GM19328 (cell line): ENCODE measurements around the gene SKI.
"Not testable (repeated sequence)": the region's sequence is repeated elsewhere in the genome, so short reads cannot be mapped to it uniquely, and the experiment has no call there.

Experiments
- ATAC-seq: cut with Tn5 transposase; IDR thresholded peaks from one replicate; pipeline ENCODE4 v1.9.1; 2021; ENCODE audit warnings: mild to moderate bottlenecking, moderate library complexity; ENCODE audit not compliant: unreplicated experiment

SKI gene

DNA sequence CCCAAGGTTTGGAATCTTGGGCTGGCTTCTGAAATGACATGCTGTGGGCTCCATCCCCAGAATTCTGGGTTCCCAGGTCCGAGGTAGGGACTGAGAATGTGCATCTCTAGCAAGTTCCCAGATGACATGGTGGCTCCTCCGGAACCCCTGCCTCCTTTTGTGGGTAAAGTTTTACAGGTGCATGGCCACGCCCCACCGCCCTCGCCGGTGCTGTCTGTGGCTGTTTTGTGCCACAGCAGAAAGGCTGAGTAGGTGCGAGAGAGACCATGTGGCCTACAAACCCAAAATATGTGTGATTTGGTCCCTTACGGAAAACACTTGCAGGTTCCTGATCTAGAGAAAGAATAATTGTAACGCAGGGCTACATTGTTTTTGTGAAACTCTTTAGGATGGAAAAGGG lies 30.9 kb downstream of the SKI start:
- no peak for ATAC-seq

DNA sequence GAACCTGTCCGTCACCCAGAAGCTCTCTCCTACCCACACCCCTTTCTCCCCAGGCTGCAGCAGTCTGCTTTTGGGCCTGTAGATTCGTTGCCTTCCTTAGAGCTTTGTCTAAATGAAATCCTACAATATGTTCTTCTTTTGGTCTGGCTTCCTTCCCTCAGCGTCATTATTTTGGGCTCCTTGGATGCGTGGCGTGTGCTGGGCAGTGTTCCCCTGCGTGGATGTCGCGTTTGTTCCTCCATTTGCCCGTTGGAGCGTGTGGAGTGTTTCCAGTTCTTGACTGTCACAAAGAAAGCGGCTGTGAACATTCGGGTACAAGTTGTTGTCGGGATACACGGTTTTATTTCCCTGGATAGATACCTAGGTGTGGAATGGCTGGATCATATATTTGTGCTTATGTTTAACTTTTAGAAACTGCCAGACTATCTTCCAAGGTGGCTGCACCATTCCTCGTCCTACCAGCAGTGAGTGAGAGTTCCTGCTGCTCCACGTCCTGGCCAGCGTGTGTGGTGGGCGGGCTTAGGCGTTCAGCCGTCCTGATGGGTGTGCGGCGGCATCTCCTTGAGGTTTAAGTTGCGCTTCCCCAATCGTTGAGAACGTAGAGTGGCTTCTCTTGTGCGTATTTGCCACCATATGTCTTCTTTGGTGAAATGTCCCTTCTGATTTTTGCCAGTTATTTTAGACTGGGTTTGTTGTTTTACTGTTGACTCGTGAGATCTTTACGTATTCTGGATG lies 31.7 kb downstream of the SKI start:
- ATAC-seq = no peak

DNA sequence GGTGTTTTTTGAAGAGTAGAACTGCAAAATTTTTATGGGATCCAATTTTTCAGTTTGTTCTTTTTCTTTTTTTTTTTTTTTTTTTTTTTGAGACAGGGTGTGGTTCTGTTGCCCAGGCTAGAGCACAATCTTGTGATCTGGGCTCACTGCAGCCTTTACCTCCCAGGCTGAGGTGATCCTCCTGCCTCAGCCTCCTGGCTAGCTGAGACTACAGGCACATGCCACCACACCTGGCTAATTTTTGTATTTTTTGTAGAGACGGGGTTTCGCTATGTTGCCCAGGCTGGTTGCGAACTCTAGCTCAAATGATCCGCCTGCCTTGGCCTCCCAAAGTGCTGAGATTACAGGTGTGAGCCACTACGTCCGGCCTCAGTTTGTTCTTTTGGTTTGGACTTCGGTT lies 32.4 kb downstream of the SKI start:
- not testable (repeated sequence) for ATAC-seq

DNA sequence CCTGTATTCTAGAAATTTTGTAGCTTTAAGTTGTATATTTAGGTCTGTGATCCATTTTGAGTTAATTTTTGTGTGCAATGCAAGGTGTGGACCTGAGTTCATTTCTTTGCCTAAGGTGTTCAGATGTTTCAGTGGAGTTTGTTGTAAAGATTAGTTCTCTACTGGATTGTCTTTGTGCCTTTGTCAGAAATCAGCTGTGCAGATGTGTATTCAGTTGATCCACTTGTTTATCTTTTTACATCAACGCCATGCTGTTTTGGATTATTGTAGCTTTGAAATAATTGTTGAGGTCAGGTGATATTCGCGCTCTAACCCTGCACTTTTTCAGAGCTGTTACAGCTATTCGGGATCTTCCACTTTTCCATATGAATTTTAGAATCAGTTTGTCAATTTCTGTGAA lies 32.8 kb downstream of the SKI start:
- no peak for ATAC-seq

DNA sequence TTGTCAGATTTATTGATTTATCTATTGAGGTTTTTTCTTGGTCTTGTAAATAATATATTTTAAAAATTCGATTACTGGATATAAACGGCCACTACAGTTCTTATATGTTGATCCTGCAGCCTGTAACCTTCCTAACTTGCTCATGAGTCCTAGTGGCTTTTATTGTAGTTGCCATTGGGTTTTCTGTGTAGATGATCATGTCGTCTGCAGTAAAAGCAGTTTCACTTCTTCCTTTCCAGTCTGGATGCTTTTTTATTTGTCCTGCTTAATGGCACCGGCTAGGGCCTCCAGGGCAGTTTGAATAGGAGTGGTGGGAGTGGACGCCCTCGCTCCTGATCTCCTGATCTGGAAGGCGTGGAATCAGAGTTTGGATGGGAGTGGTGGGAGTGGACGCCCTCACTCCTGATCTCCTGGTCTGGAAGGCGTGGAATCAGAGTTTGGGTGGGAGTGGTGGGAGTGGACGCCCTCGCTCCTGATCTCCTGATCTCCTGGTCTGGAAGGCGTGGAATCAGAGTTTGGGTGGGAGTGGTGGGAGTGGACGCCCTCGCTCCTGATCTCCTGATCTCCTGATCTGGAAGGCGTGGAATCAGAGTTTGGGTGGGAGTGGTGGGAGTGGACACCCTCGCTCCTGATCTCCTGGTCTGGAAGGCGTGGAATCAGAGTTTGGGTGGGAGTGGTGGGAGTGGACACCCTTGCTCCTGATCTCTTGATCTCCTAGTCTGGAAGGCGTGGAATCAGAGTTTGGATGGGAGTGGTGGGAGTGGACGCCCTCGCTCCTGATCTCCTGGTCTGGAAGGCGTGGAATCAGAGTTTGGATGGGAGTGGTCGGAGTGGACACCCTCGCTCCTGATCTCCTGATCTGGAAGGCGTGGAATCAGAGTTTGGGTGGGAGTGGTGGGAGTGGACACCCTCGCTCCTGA lies 33.6 kb downstream of the SKI start:
- ATAC-seq = not testable (repeated sequence)

DNA sequence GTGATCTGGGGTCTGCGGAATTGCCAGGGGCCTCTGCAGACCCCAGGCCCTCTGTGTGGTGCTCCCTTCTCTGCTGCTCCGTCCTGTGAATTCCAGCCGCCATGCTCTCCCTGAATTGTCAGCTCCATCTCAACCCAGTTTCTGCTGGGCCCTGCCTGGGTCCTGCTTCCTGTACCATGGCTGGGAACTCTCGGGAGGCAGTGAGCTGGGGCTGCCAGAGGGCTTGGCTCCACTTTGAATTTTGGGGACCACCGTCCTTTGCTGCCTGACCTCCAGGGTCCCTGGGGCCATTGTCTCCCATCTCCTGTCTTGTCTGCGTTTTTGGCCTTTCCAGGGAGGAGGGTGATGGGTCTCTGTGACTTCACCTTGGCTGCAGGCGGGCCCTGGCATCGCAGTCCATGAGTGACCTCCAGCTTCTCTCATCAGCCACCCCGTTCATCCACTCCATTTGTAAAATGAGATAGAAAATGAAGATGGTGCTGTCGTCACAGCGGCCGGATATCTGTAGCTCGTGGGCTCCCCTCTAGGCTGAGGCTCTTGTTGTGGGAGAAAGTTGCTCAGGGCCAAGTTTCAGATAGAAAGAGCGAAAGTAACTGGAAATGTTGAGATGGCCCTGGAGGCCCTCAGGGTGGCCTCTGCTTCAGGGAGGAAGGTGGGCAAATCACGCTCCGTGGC lies 38.3 kb downstream of the SKI start:
- no peak for ATAC-seq

DNA sequence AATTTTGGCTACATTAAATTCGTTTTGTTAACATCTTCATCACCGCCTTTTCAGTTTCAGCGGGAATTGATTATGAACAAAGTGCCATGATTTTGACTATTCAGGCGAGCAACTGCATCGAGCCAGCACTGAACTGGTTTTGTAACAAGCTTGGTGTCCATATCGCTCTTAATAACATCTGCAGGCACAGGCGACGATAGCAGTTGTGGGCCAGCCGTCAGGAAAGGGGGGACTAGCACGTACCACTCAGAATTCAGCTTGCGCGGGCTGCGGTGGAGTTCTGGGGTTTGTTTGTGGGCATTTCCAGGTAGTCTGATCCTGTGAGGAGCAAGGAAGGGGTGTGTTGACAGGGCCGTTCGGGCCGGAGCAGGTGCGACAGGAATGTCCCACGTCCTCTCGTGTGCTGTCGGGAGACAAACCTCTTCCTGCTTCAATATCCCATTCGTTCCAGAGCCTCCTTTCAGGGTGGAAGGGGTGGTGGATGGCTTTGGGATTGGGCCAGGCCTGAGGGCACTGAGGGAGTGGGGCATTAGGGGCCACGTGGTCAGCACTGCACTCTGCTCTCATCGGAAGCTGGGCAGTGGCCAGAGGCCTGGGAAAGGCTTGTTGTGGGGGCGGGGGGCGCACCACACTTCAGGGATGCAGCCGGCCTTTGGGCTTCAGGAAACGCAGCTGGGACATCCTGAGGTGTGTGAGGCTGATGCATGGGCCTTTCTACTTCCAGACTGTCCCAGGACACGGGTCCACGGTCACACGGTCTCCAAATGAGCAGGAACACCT lies 39.1 kb downstream of the SKI start:
- no peak for ATAC-seq

DNA sequence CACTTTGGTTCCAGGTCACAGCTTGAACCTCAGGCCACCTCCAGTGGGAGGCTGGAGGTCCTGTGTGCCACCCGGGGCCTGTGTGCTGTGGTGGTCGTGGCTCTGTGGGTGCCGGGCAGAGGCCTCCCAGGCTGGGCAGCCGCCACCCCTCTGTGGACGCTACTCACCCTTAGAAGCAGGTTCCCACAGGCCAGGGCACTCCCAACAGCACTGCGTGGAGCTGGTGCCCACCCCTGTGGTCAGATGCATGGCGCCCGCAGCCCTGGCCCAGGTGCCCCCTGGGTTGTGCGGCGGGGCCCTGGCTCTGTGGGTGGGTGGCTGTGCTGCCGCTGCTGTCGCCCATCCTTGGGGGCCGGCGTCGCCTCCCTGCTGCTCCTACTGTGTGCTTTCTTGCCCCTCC lies 39.7 kb downstream of the SKI start:
- ATAC-seq = no peak

DNA sequence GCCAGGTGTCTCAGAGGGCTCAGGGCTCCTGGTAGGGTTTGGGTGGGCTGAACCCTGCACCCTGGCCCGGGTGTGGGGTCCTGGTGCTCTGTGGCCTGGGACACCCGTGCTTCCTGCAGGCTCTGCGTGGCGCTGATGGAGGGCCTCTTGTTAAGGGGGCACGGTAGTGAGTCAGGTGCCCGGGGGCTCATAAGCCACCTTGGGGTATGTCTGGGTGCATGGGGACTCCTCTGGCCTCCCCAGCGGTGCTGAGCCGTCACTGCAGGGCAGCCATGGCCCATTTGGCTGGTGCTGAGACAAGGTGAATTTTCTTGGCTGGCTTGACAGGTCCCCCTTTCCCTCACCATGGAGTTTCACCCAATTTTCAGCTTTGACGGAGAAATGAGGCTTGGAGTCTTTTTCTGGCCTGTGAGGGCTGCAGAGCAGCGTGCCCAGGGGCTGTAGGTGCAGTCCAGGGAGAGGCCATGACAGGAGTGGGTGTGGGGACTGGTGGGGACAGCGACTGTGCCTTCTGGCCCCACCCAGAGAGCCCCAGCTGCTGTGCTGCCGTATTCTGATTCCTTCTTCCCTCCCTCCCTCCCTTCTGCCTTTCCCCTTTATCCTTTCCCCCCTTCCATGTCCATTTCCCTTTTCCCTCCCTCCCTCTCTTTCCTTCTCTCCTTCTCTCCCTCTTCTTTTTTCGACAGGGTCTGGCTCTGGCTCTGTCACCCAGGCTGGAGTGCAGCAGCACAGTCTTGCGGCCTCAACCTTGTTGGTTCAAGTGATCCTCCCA lies 40.4 kb downstream of the SKI start:
- ATAC-seq = no peak

DNA sequence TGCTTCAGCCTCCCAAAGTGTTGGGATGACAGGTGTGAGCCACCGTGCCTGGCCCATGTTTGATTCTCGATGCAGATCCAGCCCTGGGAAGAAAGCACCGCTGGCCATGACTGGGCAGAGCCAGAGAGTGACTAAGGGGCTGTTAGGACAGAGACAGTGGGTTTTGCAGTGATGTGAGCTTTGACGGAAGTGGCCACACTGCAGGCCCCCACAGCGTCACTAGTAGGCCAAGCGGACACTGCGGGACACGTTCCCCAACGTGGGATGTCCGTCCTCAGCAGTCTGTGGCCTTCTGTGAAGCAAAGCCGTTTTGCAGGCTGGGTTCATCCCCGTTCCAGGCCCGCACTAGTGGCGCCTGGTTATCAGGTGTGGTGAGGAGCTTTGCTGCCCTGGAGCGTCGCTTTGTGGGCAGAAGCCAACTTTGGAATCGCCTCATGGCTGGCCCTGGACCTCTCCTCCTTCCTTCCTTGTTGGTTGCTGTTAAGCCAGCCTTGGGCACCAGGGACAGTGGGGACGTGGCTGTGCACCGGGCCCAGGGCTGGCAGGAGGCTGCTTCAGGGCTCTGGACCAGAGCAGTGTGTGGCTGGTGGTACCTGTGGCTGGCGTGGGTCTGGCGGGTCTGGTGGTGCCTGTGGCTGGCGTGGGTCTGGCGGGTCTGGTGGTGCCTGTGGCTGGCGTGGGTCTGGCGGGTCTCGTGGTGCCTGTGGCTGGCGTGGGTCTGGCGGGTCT lies 41.2 kb downstream of the SKI start:
- ATAC-seq = no peak

DNA sequence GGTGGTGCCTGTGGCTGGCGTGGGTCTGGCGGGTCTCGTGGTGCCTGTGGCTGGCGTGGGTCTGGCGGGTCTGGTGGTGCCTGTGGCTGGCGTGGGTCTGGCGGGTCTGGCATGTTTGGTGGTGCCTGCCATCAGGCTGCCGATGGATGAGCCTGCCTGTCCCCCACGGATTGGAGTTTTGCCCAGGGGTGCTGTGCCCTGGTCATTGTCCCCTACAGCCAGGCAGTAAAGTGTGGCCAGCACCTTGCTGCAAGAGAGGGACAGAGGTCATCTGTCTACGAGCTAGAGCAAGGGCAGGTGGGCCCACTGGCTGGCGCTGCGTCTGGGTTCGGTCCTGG lies 41.8 kb downstream of the SKI start:
- no peak for ATAC-seq

DNA sequence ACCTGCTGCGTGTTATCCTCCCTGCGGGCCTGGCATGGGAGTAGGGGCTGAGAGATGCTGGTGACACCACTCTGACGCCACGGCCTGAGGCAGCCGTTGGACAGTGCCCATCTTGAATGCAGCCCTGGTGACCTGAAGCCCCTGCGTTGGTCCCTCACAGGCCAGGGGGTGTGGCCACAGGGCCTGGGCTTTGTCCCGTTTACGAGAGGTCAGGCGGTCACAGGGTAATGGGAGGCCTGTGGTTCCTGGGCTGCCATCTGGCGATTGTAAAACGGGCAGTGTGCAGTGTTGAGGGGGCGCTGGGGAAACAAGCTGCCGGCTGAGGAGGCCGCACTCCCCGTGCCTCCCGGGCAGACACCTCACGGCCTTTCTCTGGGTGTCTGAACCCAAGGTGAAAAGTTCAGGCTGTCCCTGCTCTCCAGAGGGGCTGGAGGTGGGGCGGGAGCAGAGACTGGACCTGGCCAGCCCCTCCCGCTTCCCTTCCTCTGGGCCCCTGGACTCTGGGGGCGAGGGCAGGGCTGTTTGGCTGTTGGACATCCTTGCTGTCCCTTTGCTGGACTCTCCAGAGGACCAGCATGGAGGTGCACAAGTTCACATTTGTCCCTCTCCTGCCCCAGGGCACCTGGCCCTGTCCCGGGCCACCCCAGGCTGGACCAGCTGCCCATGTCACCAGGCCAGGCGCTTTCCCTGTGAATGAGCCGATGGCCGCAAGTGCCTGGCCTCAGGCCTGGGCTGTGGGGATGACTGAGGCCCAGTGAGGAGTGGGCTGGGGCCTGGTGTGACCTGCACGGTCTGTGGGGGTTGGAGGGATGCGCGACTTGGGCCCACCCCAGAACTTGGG lies 42.4 kb downstream of the SKI start:
- no peak for ATAC-seq

DNA sequence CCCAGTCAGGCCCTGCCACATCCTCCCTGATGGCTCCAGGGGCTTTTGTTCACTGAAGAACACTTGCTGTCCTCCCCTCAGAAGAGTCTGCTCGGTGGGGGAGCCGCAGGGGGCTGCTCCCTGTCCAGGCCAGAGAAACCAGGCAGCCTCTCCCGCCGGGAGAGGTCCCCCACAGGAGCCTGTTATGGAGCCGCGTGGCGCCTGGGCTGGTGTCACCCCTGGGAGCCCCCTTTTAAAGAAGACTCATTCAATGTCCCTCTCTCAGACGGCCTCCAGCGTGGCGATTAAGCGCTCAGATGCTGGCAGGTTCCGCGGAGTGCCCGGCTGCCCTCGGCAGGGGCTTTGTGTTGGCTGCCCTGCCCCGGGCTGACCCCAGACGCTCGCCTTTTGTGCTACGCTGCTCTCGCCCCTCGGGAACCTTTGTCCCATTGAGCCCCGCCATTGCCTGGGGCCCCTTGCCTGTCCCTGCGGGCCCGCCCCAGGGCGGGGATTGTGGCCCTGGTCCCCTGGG lies 43.1 kb downstream of the SKI start:
- no peak for ATAC-seq

DNA sequence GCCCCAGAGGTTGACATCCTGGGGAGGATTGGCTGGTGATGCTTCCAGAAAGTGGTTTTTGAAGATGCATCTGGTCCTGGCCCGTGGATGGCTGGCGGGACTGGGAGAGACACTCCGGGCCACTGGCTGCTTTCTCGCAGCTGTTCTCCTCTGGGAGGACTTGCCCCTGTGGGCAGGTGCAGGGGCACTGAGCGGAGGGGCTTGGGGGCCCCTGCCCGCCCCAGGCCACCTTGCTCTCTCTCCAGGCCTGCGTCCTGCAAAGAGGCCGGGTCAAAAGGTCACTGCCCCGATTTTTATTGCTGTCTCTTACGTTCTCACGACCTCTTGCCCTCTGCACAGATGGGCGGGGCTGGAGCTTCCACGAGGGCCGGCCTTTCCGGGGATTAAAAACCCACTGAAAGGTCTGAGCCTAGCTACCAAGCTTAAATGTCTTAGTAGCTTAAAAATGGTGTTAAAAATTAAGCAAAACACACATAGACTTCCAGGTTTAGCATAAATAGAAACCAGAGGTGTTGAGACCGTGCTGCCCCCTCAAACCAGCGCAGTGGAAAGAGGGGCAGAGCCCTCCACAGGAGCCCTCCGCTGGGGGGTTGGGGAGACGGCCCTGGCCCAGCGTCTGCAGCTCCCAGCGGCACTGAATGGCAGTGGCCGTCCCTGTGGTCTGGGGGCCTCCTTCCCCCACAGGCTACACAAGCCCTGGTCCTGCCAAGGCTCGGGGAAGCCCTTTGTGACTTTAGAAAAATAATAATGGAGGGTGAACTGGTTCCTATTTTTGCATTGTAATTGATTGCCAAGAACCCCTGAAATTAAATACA lies 43.9 kb downstream of the SKI start:
- ATAC-seq = no peak

DNA sequence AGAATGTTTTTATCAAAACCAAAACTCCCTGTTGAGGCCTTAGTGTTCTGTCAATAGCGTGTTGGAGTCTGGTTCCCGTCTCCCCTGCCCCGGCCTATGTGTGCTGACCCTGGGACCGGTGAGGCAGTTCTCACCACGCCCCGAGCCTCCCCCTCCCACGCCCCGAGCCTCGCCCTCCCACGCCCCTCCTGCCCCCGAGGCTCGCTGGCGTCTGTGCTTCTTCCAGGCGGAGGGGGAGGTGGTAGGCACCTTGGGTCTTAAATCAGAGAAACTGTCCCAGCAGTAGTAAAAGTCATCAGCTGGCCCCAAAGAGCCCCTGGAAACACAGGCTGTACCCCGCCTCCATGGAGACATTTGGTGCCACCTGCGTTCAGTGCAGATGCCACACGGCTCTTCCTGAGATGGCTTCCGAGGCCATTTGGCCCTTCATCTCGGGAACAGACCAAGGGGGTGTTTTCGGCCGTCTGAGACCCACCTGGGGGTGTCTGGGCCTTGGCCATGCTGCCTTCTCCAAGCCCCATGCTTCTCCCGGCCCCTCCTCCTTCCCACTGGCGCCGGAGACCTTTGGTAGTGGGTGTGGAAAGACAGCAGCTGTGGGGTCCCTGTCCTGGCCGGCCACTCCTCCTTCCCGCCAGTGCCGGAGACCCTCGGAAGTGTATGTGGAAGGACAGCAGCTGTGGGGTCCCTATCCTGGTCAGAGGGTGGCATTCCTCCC lies 44.7 kb downstream of the SKI start:
- no peak for ATAC-seq

DNA sequence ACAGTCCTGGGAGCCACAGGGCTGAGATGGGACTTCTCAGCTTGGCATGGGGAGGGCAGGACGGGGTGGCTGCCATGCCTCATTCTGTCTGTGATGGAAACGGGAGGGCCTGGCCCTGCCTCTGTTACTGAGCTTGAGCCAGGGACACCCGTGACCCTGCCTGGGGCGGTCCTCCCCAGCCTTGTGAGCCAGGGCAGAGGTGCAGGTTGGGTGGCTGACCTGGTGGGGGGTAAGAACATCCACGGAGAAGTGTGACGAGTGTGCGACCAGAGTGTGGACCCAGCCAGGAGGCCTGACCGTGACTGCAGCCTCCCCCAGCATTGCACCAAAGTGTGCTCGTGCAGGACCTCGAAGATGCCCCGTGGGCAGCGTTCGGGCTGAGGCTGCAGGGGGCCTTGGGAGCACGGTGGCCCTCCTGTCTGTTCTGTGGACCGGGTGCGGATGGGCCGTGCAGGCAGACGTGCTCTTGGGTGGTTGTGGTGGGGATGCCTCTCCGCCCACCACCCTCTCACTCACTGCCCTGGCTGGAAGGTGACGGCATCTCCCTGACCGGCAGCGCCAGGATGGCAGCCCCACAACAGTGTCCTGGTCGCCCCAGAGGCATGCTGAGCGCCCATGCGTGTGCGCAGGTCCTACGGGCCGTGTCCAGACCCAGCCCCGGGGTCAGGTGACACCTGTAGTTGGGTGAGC lies 45.4 kb downstream of the SKI start:
- no peak for ATAC-seq
